Measurements from ENCODE around the gene KIF26A. TPM values are rescaled to one million over a fixed set of nuclear protein-coding genes. Genes with fewer than 3 reads are reported as not detected.

KIF26A gene
- total RNA-seq, 1 donor from 2014 or later: 1.4 TPM

GRCh38 chr14:104111301-104112112, 26.9 kb upstream of the KIF26A start:
- Histone ChIP-seq H3K27me3 (ENCODE audit: insufficient read depth, low read length) (no peaks in the 10 kb centered on the region), H4K20me1 (ENCODE audit: insufficient read depth, low read length) (no peaks in the 10 kb centered on the region), H3K9ac (ENCODE audit: low read length) (no peak overlapping the region), H3K9me3 (ENCODE audit: insufficient read depth, low read depth, low read length) (no peaks in the 10 kb centered on the region), H3K79me2 (ENCODE audit: insufficient read depth, low read length) (no peaks in the 10 kb centered on the region), H3K36me3 (ENCODE audit: insufficient read depth, low read length) (no peaks in the 10 kb centered on the region), H2AFZ (ENCODE audit: low read depth, low read length) (no peak overlapping the region), H3K4me1 (ENCODE audit: insufficient read depth, low read length) (no peaks in the 10 kb centered on the region), H3K4me3 (ENCODE audit: insufficient read depth, low read depth, low read length) (no peak overlapping the region), H3K4me2 (ENCODE audit: low read length) (no peak overlapping the region), H3K27ac (ENCODE audit: low read depth, low read length) (no peak overlapping the region)
- Mint-ChIP-seq H3K9me3 (ENCODE audit: unreplicated experiment) (no peaks in the 10 kb centered on the region), H3K4me3 (ENCODE audit: unreplicated experiment) (no peak overlapping the region), H3K36me3 (ENCODE audit: low read depth, unreplicated experiment) (no peaks in the 10 kb centered on the region), H3K4me1 (ENCODE audit: low read depth, unreplicated experiment) (no peaks in the 10 kb centered on the region), H3K27ac (ENCODE audit: unreplicated experiment) (no peak overlapping the region), H3K27me3 (ENCODE audit: low read depth, unreplicated experiment) (peaks cover 36% of the 10 kb centered on the region)
- FAIRE-seq: no peak
- DNase-seq (ENCODE audit: low read depth): no peak
- TF ChIP-seq EZH2 (IDR thresholded peaks at IDR 0.05; ENCODE audit: insufficient read depth, low read length) (no peak), CTCF (IDR thresholded peaks at IDR 0.05; ENCODE audit: insufficient read depth, low read depth, low read length) (no peak)

- no peaks in the 10 kb centered on the region for H3K9me3 Mint-ChIP-seq (ENCODE audit: unreplicated experiment)
Observed at GRCh38 chr14:104112113-104112505, 26.3 kb upstream of the KIF26A start.

More at GRCh38 chr14:104112113-104112505, 26.3 kb upstream of the KIF26A start:
- Histone ChIP-seq H3K36me3 (ENCODE audit: insufficient read depth, low read length) (no peaks in the 10 kb centered on the region), H3K27me3 (ENCODE audit: insufficient read depth, low read length) (no peaks in the 10 kb centered on the region), H3K4me1 (ENCODE audit: insufficient read depth, low read length) (no peaks in the 10 kb centered on the region), H3K9ac (ENCODE audit: low read length) (no peak overlapping the region), H3K27ac (ENCODE audit: low read depth, low read length) (no peak overlapping the region), H3K4me3 (ENCODE audit: insufficient read depth, low read depth, low read length) (no peak overlapping the region), H2AFZ (ENCODE audit: low read depth, low read length) (no peak overlapping the region), H3K79me2 (ENCODE audit: insufficient read depth, low read length) (no peaks in the 10 kb centered on the region), H3K9me3 (ENCODE audit: insufficient read depth, low read depth, low read length) (no peaks in the 10 kb centered on the region), H3K4me2 (ENCODE audit: low read length) (no peak overlapping the region), H4K20me1 (ENCODE audit: insufficient read depth, low read length) (no peaks in the 10 kb centered on the region)
- Mint-ChIP-seq H3K4me3 (ENCODE audit: unreplicated experiment) (no peak overlapping the region), H3K27ac (ENCODE audit: unreplicated experiment) (no peak overlapping the region), H3K36me3 (ENCODE audit: low read depth, unreplicated experiment) (no peaks in the 10 kb centered on the region), H3K27me3 (ENCODE audit: low read depth, unreplicated experiment) (peaks cover 36% of the 10 kb centered on the region), H3K4me1 (ENCODE audit: low read depth, unreplicated experiment) (no peaks in the 10 kb centered on the region)
- DNase-seq (ENCODE audit: low read depth): no peak
- TF ChIP-seq CTCF (IDR thresholded peaks at IDR 0.05; ENCODE audit: insufficient read depth, low read depth, low read length) (no peak), EZH2 (IDR thresholded peaks at IDR 0.05; ENCODE audit: insufficient read depth, low read length) (no peak)
- no peak for FAIRE-seq

All from astrocyte (in vitro differentiated cells and primary cell).